GM15510 (cell line): ENCODE measurements around the gene TTLL11.

Source experiments
- POLR2A ChIP-seq: IDR thresholded peaks from 3 replicates; pipeline ENCODE4 v1.6.1; 2011; ENCODE audit warnings: borderline replicate concordance; ENCODE audit not compliant: insufficient read length; ENCODE audit errors: extremely low read depth

The TTLL11 gene

GRCh38 chr9:121997791-121998190 is 95.3 kb downstream of the TTLL11 start:
- TF ChIP-seq POLR2A, result no peak

- no peak for TF ChIP-seq POLR2A
These were observed 96.3 kb downstream of the TTLL11 start for GRCh38 chr9:121996783-121997182.

- TF ChIP-seq POLR2A, result no peak
These were observed 97.1 kb downstream of the TTLL11 start for GRCh38 chr9:121995997-121996396.

- TF ChIP-seq POLR2A, result no peak
These were observed 100.4 kb downstream of the TTLL11 start for GRCh38 chr9:121992571-121993212.

- TF ChIP-seq POLR2A, result no peak
These were observed 101.8 kb downstream of the TTLL11 start for GRCh38 chr9:121991307-121991661.

GRCh38 chr9:121990600-121991306 is 102.4 kb downstream of the TTLL11 start:
- TF ChIP-seq POLR2A, result no peak

- TF ChIP-seq POLR2A, result no peak
These were observed 104.1 kb downstream of the TTLL11 start for GRCh38 chr9:121989010-121989409.

GRCh38 chr9:121987314-121987713 is 105.8 kb downstream of the TTLL11 start:
- TF ChIP-seq POLR2A, result no peak

- no peak for TF ChIP-seq POLR2A
These were observed 107.2 kb downstream of the TTLL11 start for GRCh38 chr9:121985792-121986494.

- TF ChIP-seq POLR2A, result no peak
These were observed 108.2 kb downstream of the TTLL11 start for GRCh38 chr9:121984726-121985402.

GRCh38 chr9:121983736-121984135 is 109.4 kb downstream of the TTLL11 start:
- TF ChIP-seq POLR2A, result no peak

- TF ChIP-seq POLR2A, result no peak
These were observed 111.8 kb downstream of the TTLL11 start for GRCh38 chr9:121981118-121981883.

- TF ChIP-seq POLR2A, result no peak
These were observed 113.4 kb downstream of the TTLL11 start for GRCh38 chr9:121979736-121980135.

GRCh38 chr9:121976751-121977150 is 116.4 kb downstream of the TTLL11 start:
- TF ChIP-seq POLR2A, result no peak
